Lower leg skin (tissue), 3 donors: ENCODE results near the gene PTK6.

Experiments used
- CTCF ChIP-seq, 3 donors: fragments of 450-650 bp; IDR thresholded peaks; one replicate each; pipeline ENCODE4 v1.5.1; 2016; ENCODE audit warnings: antibody characterized with exemption in 3 of 3, mild to moderate bottlenecking in 3 of 3, moderate library complexity in 2 of 3
- POLR2A ChIP-seq, 2 donors: fragments of 450-650 bp; IDR thresholded peaks; one replicate each; pipeline ENCODE4 v1.6.1; 2016 to 2017; ENCODE audit warnings: antibody characterized with exemption in 2 of 2, mild to moderate bottlenecking in 1 of 2, moderate library complexity in 1 of 2

GRCh38 chr20:63478346-63479302 lies 58.6 kb downstream of the PTK6 start:
- TF ChIP-seq CTCF (IDR thresholded peaks at IDR 0.05) (no peak), POLR2A (IDR thresholded peaks at IDR 0.05) (no peak)
